Liver (tissue), 9 donors: ENCODE measurements around the gene CCN5. TPM values are rescaled to one million over a fixed set of nuclear protein-coding genes. Genes with fewer than 3 reads are reported as not detected.

Source experiments
- DNase-seq: peaks from one replicate; pipeline ENCODE4 v3.0.0-alpha.2; 2017; ENCODE audit warnings: low spot score
- H3K27ac ChIP-seq, 2 donors: one replicate each; pipeline ENCODE4 v1.7.0; 2013; ENCODE audit warnings: inconsistent platforms in 2 of 2, low read length in 2 of 2, control low read depth in 1 of 2, low read depth in 1 of 2, mild to moderate bottlenecking in 1 of 2
- H3K27me3 ChIP-seq, 4 donors: one replicate each; pipeline versions ENCODE4 v1.6.1 to v1.7.0; 2013; ENCODE audit warnings: low read length in 3 of 4, inconsistent platforms in 1 of 4, mild to moderate bottlenecking in 1 of 4, moderate library complexity in 1 of 4; ENCODE audit not compliant: control insufficient read depth in 4 of 4, insufficient read depth in 4 of 4
- H3K36me3 ChIP-seq, 4 donors: one replicate each; pipeline versions ENCODE4 v1.6.1 to v1.7.0; 2013; ENCODE audit warnings: low read length in 3 of 4, mild to moderate bottlenecking in 3 of 4, low read depth in 1 of 4, moderate library complexity in 1 of 4; ENCODE audit not compliant: control insufficient read depth in 4 of 4, insufficient read depth in 3 of 4
- H3K4me1 ChIP-seq, 4 donors: one replicate each; pipeline versions ENCODE4 v1.6.1 to v1.7.0; 2013; ENCODE audit warnings: low read length in 3 of 4, mild to moderate bottlenecking in 3 of 4, moderate library complexity in 1 of 4; ENCODE audit not compliant: control insufficient read depth in 4 of 4, insufficient read depth in 4 of 4
- H3K4me3 ChIP-seq, 3 donors: one replicate each; pipeline versions ENCODE4 v1.6.1 to v1.7.0; 2013; ENCODE audit warnings: low read length in 3 of 3, control low read depth in 1 of 3, low read depth in 1 of 3, mild to moderate bottlenecking in 1 of 3
- H3K9ac ChIP-seq, 2 donors: one replicate each; pipeline ENCODE4 v1.7.0; 2013; ENCODE audit warnings: low read length in 2 of 2, mild to moderate bottlenecking in 2 of 2, moderate library complexity in 2 of 2, control low read depth in 1 of 2, low read depth in 1 of 2
- H3K9me3 ChIP-seq, 4 donors: one replicate each; pipeline versions ENCODE4 v1.6.1 to v1.7.0; 2013; ENCODE audit warnings: low read length in 3 of 4; ENCODE audit not compliant: control insufficient read depth in 4 of 4
- ATF3 ChIP-seq: IDR thresholded peaks from 2 replicates; pipeline ENCODE4 v1.6.1; 2016; ENCODE audit warnings: antibody characterized with exemption
- CTCF ChIP-seq: fragments of 150-350 bp; IDR thresholded peaks from 2 replicates; pipeline ENCODE4 v1.5.1; 2017; ENCODE audit warnings: improper control_type of control experiment, low read depth, low read length; ENCODE audit not compliant: missing input control
- EGR1 ChIP-seq, 2 donors: IDR thresholded peaks; 2 replicates each; pipeline ENCODE4 v1.6.1; 2016 to 2018; ENCODE audit warnings: antibody characterized with exemption in 2 of 2, low read depth in 2 of 2
- FOXA1 ChIP-seq: IDR thresholded peaks from 2 replicates; pipeline ENCODE4 v1.6.1; 2016; ENCODE audit warnings: antibody characterized with exemption
- FOXA2 ChIP-seq: IDR thresholded peaks from 2 replicates; pipeline ENCODE4 v1.6.1; 2016; ENCODE audit warnings: antibody characterized with exemption
- GABPA ChIP-seq, 2 donors: IDR thresholded peaks in 1 of 2; conservative IDR thresholded peaks in 1 of 2; 2 replicates each; pipeline ENCODE4 v1.6.1; 2016; ENCODE audit warnings: antibody characterized with exemption in 2 of 2, mild to moderate bottlenecking in 1 of 2, moderate library complexity in 1 of 2
- HNF4A ChIP-seq, 2 donors: conservative IDR thresholded peaks; 2 replicates each; pipeline ENCODE4 v1.6.1; 2016; ENCODE audit warnings: antibody characterized with exemption in 2 of 2, mild to moderate bottlenecking in 2 of 2
- HNF4G ChIP-seq: IDR thresholded peaks from 2 replicates; pipeline ENCODE4 v1.6.1; 2016; ENCODE audit warnings: antibody characterized with exemption
- MAX ChIP-seq: IDR thresholded peaks from 2 replicates; pipeline ENCODE4 v1.6.1; 2016; ENCODE audit warnings: antibody characterized with exemption
- NR2F2 ChIP-seq: IDR thresholded peaks from 2 replicates; pipeline ENCODE4 v1.6.1; 2016; ENCODE audit warnings: antibody characterized with exemption
- RAD21 ChIP-seq, 2 donors: IDR thresholded peaks; 2 replicates each; pipeline ENCODE4 v1.6.1; 2016; ENCODE audit warnings: antibody characterized with exemption in 2 of 2, mild to moderate bottlenecking in 2 of 2
- RXRA ChIP-seq, 2 donors: IDR thresholded peaks; 2 replicates each; pipeline ENCODE4 v1.6.1; 2017 to 2018; ENCODE audit warnings: antibody characterized with exemption in 2 of 2, mild to moderate bottlenecking in 1 of 2
- SP1 ChIP-seq: IDR thresholded peaks from 2 replicates; pipeline ENCODE4 v1.6.1; 2018; ENCODE audit warnings: antibody characterized with exemption, mild to moderate bottlenecking
- TAF1 ChIP-seq: conservative IDR thresholded peaks from 2 replicates; pipeline ENCODE4 v1.6.1; 2016; ENCODE audit warnings: antibody characterized with exemption, mild to moderate bottlenecking
- YY1 ChIP-seq: IDR thresholded peaks from 2 replicates; pipeline ENCODE4 v1.6.1; 2016; ENCODE audit warnings: antibody characterized with exemption, mild to moderate bottlenecking
- ZBTB33 ChIP-seq: IDR thresholded peaks from 2 replicates; pipeline ENCODE4 v1.6.1; 2016; ENCODE audit warnings: antibody characterized with exemption
- WGBS: extraction: QIAGEN DNeasy Blood & Tissue Kit; methylation state at CpG from one replicate; pipeline ENCODE4 v1.1.7; 2013; 5-methylcytosine and 5-hydroxymethylcytosine counted together
- polyA plus RNA-seq, 2 donors: library from polyadenylated mRNA; stranded (reverse) in 1 of 2; unstranded in 1 of 2; fragments of 200-250 nt in 1 of 2; fragments of >200 nt in 1 of 2; fragmentation: Nextera tagmentation in 1 of 2; extraction: Ambion mirVana in 1 of 2; gene quantifications; one replicate each; pipeline versions ENCODE4 v1.2.1 to v1.2.3, GENCODE V29; 2013 to 2015
- total RNA-seq, 2 donors: library from RNA; depleted of rRNA; stranded (reverse); fragments of >200 nt; gene quantifications; one replicate each; pipeline ENCODE4 v1.2.3, GENCODE V29; 2014
- donor health status: healthy.
- donor health status: healthy.
- donor health status: healthy.
- donor health status: healthy.
- donor health status: healthy.

CCN5 gene
- total and polyA plus RNA-seq, 4 donors = 1.2 to 3.6 (median 1.9) TPM; not detected in 1

- Histone ChIP-seq H3K9me3 (no peaks in the 10 kb centered on the region), H3K9ac (no peak overlapping the region), H3K4me3 (peak overlapping the region in 1 of 3 donors; percentile 53), H3K27ac (no peak overlapping the region), H3K4me1 (peaks cover 7 to 14% (median 8%) of the 10 kb centered on the region in 4 donors), H3K36me3 (no peaks in the 10 kb centered on the region), H3K27me3 (no peaks in the 10 kb centered on the region)
- DNase-seq = no peak
- TF ChIP-seq ZBTB33 (no peak), EGR1 (IDR thresholded peaks at IDR 0.05; ENCODE audit: low read depth in 2 of 2) (no peak), RAD21 (IDR thresholded peaks at IDR 0.05) (no peak), FOXA1 (no peak), CTCF (no peak), NR2F2 (no peak), FOXA2 (no peak), HNF4G (no peak), SP1 (no peak), GABPA (IDR thresholded peaks at IDR 0.05 in 1 of 2, conservative IDR thresholded peaks at IDR 0.05 in 1 of 2) (no peak), RXRA (IDR thresholded peaks at IDR 0.05) (no peak), ATF3 (no peak), HNF4A (conservative IDR thresholded peaks at IDR 0.05) (no peak)
- 24% methylated on average over 12 of the region's 12 CpGs for WGBS
Measured at GRCh38 chr20:44746367-44747165, 31.4 kb downstream of the CCN5 start.

GRCh38 chr20:44747166-44748004 lies 32.2 kb downstream of the CCN5 start:
- 22% methylated on average over 5 of the region's 5 CpGs for whole genome bisulfite sequencing
- no peak overlapping the region for H3K4me3 ChIP-seq
- no peak overlapping the region for H3K27ac ChIP-seq

More at GRCh38 chr20:44747166-44748004, 32.2 kb downstream of the CCN5 start:
- peak; percentile 62 for DNase-seq
- Histone ChIP-seq H3K9me3 (no peaks in the 10 kb centered on the region), H3K9ac (no peak overlapping the region), H3K27me3 (no peaks in the 10 kb centered on the region), H3K36me3 (no peaks in the 10 kb centered on the region), H3K4me1 (peaks cover 7 to 14% (median 8%) of the 10 kb centered on the region in 4 donors)
- TF ChIP-seq TAF1 (no peak), FOXA2 (no peak), HNF4G (no peak), GABPA (IDR thresholded peaks at IDR 0.05 in 1 of 2, conservative IDR thresholded peaks at IDR 0.05 in 1 of 2) (no peak), ZBTB33 (no peak), FOXA1 (no peak), HNF4A (conservative IDR thresholded peaks at IDR 0.05) (no peak), CTCF (peak; percentile 46), SP1 (no peak), YY1 (no peak), RAD21 (IDR thresholded peaks at IDR 0.05) (peak; percentile 49 to 72), MAX (no peak), EGR1 (IDR thresholded peaks at IDR 0.05; ENCODE audit: low read depth in 2 of 2) (no peak)
